Measurements from ENCODE around the gene NCKAP5. TPM values are rescaled to one million over a fixed set of nuclear protein-coding genes. Genes with fewer than 3 reads are reported as not detected.

The NCKAP5 gene
- total and polyA plus RNA-seq, 2 of the 8 experiments (the other 6 are each of a cell fraction or from before 2014, with no cell fraction given) = 0.27 to 0.86 TPM

DNA sequence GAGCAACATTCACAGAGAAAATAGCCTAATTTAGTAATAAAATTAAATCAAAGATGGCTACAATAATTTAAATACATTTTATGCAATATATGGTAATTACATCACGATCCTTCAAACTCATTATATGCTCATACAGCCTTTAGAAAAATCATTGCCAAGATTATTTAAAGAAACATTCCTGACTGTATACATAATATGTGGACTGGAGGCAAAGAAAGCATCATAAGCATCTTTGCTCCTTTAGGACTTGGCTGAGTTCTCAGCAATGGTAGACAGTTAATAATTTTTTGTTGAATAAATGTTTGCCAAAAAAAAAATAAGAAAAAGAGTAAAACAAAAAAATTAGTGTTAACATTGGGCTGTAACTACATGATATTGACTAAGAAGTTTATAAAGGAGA is 26.9 kb downstream of the NCKAP5 start:
- Histone ChIP-seq H3K4me2 (ENCODE audit: insufficient read depth in 1 of 2, low read depth in 2 of 2, low read length in 2 of 2) (no peak overlapping the region), H2AFZ (ENCODE audit: low read length) (no peak overlapping the region), H3K9me3 (ENCODE audit: insufficient read depth in 2 of 2, low read depth in 1 of 2, low read length in 1 of 2) (no peaks in the 10 kb centered on the region), H3K27me3 (replicated peaks in 1 of 4; ENCODE audit: control insufficient read depth in 3 of 4, extremely low read depth in 1 of 4, insufficient read depth in 3 of 4, low read length in 3 of 4) (no peaks in the 10 kb centered on the region), H2BK12ac (ENCODE audit: low read depth, low read length) (no peak overlapping the region), H2BK120ac (replicated peaks; ENCODE audit: low read depth, low read length) (no peak overlapping the region), H2BK15ac (ENCODE audit: low read length) (no peak overlapping the region), H3K23me2 (ENCODE audit: low read depth, low read length) (no peaks in the 10 kb centered on the region), H4K5ac (ENCODE audit: insufficient read length, low read depth, low read length) (no peak overlapping the region), H2BK20ac (ENCODE audit: low read length) (no peak overlapping the region), H3K18ac (ENCODE audit: extremely low read depth, low read length) (no peak overlapping the region), H3K79me2 (ENCODE audit: control insufficient read depth in 1 of 2, insufficient read depth in 2 of 2, low read length in 2 of 2) (no peaks in the 10 kb centered on the region), H3K4me1 (replicated peaks in 1 of 4; ENCODE audit: control insufficient read depth in 3 of 4, insufficient read depth in 4 of 4, low read length in 3 of 4) (no peaks in the 10 kb centered on the region), H3K56ac (replicated peaks; ENCODE audit: insufficient read length, low read depth, low read length) (no peak overlapping the region), H4K91ac (replicated peaks; ENCODE audit: insufficient read length, low read length) (no peak overlapping the region), H3K14ac (ENCODE audit: insufficient read length) (no peak overlapping the region), H3K79me1 (ENCODE audit: low read depth, low read length) (no peaks in the 10 kb centered on the region), H4K8ac (ENCODE audit: extremely low read depth, insufficient read depth, low read length) (no peak overlapping the region), H3K4ac (replicated peaks; ENCODE audit: insufficient read length, low read depth, low read length) (no peak overlapping the region), H3K23ac (ENCODE audit: insufficient read length) (no peak overlapping the region), H4K20me1 (replicated peaks in 1 of 2; ENCODE audit: control insufficient read depth in 1 of 2, insufficient read depth in 2 of 2, low read length in 2 of 2) (no peaks in the 10 kb centered on the region), H2BK5ac (ENCODE audit: low read depth, low read length) (no peak overlapping the region), H2AK5ac (ENCODE audit: low read depth, low read length) (no peak overlapping the region), H3K36me3 (ENCODE audit: control insufficient read depth in 2 of 4, insufficient read depth in 4 of 4, low read length in 3 of 4) (no peaks in the 10 kb centered on the region), H3K9ac (replicated peaks in 1 of 4; ENCODE audit: extremely low read depth in 1 of 4, low read depth in 3 of 4, low read length in 3 of 4) (no peak overlapping the region), H3K27ac (ENCODE audit: low read depth, low read length) (no peak overlapping the region), H3K4me3 (ENCODE audit: extremely low read depth in 1 of 4, insufficient read depth in 2 of 4, low read depth in 3 of 4, low read length in 4 of 4) (no peak overlapping the region)
- TF ChIP-seq HDAC6 (IDR thresholded peaks at IDR 0.05; ENCODE audit: low read depth, low read length) = no peak
- no peak for TF ChIP-seq JUN (IDR thresholded peaks at IDR 0.05; ENCODE audit: low read depth, low read length)
- TF ChIP-seq HDAC2 (IDR thresholded peaks at IDR 0.05; ENCODE audit: borderline replicate concordance in 1 of 2, low read depth in 2 of 2, low read length in 2 of 2) = no peak
- TF ChIP-seq, protein P1, sequence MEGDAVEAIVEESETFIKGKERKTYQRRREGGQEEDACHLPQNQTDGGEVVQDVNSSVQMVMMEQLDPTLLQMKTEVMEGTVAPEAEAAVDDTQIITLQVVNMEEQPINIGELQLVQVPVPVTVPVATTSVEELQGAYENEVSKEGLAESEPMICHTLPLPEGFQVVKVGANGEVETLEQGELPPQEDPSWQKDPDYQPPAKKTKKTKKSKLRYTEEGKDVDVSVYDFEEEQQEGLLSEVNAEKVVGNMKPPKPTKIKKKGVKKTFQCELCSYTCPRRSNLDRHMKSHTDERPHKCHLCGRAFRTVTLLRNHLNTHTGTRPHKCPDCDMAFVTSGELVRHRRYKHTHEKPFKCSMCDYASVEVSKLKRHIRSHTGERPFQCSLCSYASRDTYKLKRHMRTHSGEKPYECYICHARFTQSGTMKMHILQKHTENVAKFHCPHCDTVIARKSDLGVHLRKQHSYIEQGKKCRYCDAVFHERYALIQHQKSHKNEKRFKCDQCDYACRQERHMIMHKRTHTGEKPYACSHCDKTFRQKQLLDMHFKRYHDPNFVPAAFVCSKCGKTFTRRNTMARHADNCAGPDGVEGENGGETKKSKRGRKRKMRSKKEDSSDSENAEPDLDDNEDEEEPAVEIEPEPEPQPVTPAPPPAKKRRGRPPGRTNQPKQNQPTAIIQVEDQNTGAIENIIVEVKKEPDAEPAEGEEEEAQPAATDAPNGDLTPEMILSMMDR (IDR thresholded peaks at IDR 0.05; ENCODE audit: control extremely low read depth in 1 of 3, insufficient read depth in 1 of 3, low read depth in 1 of 3, low read length in 3 of 3) = no peak
- TF ChIP-seq TAF7 (optimal IDR thresholded peaks at IDR 0.05; ENCODE audit: borderline replicate concordance, low read depth, low read length) = no peak
- TF ChIP-seq CREB1 (IDR thresholded peaks at IDR 0.05) = no peak
- POLR2A ChIA-PET (ENCODE audit: partially characterized antibody) = no interaction called here
- WGBS, 2 experiments (ENCODE audit: extremely low coverage in 1 of 2, insufficient coverage in 1 of 2, insufficient read length in 1 of 2, insufficient replicate concordance in 2 of 2, low coverage in 1 of 2, low lambda C conversion rate in 2 of 2, missing lambda C conversion rate in 1 of 2) = 85% methylated on average over 1 of the region's 1 CpG; no CpG with 5 or more reads in 1 of the 2 experiments
- FAIRE-seq (no peak), DNase-seq (ENCODE audit: low read depth in 1 of 2, low spot score in 2 of 2) (no peak)
- CTCF ChIA-PET (ENCODE audit: partially characterized antibody) = interaction anchor here (0.7 to 3.6 kb wide), 4 partner anchors 16 to 278 kb away, joined by 3 to 18 read pairs (median 3); partner anchors contain the start of gene NCKAP5
